Measurements from ENCODE around the gene AUTS2. TPM values are rescaled to one million over a fixed set of nuclear protein-coding genes. Genes with fewer than 3 reads are reported as not detected.

The AUTS2 gene
- total and polyA plus RNA-seq, 2 donors (not counting 1 experiment from before 2014, with no cell fraction given) = 0.60 to 9.1 TPM

DNA sequence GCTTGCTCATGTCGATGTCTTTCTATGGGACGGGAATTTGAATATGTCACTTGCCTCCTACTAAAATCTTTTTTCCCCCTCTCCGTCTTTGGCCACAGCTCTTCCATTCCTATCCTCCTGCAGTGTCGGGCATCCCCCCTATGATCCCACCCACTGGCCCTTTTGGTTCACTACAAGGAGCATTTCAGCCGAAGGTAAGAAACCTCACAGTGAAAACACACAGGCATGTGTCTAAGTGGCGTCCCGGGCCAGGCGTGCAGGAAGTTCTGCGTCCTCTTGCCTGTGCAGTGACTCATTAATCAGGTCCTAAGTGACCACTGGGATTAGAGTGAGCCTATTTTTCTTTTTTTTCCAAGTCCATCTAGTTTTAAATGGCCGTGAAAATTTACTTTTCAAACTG, 1173.2 kb downstream of the AUTS2 start:
- Histone ChIP-seq H3K4me3 (replicated peaks in 1 of 4; ENCODE audit: control extremely low read depth in 1 of 4, insufficient read depth in 1 of 4, low read depth in 3 of 4, low read length in 4 of 4) (no peak overlapping the region), H3K4me2 (ENCODE audit: extremely low read depth, insufficient read depth, low read length) (no peak overlapping the region), H4K20me1 (ENCODE audit: control insufficient read depth, extremely low read depth, insufficient read depth, low read length) (no peaks in the 10 kb centered on the region), H3K4me1 (ENCODE audit: control insufficient read depth, extremely low read depth, insufficient read depth, low read length) (no peaks in the 10 kb centered on the region), H3K9ac (ENCODE audit: insufficient read depth, low read length) (no peak overlapping the region), H3K36me3 (ENCODE audit: control insufficient read depth, insufficient read depth, low read length) (peaks cover 3% of the 10 kb centered on the region), H3K27me3 (ENCODE audit: control insufficient read depth, insufficient read depth, low read length) (no peaks in the 10 kb centered on the region), H2AFZ (ENCODE audit: low read length) (no peak overlapping the region), H3K27ac (ENCODE audit: insufficient read depth, low read length) (no peak overlapping the region), H3K9me3 (ENCODE audit: control insufficient read depth, insufficient read depth, low read depth, low read length) (no peaks in the 10 kb centered on the region), H3K79me2 (ENCODE audit: control insufficient read depth, insufficient read depth, low read length) (no peaks in the 10 kb centered on the region)
- peak in 1 of 2 donors; percentile 14 for DNase-seq (ENCODE audit: low read depth in 2 of 2)
- no peak for TF ChIP-seq CTCF (conservative IDR thresholded peaks at IDR 0.05 in 1 of 2, IDR thresholded peaks at IDR 0.05 in 1 of 2; ENCODE audit: low read depth in 1 of 2, low read length in 2 of 2)
- no peak for TF ChIP-seq EZH2 (IDR thresholded peaks at IDR 0.05; ENCODE audit: low read length, missing control alignments)

GRCh38 chr7:70772891-70773290, 1174.6 kb downstream of the AUTS2 start:
- H4K20me1 ChIP-seq (ENCODE audit: control insufficient read depth, extremely low read depth, insufficient read depth, low read length) = no peaks in the 10 kb centered on the region
- H3K36me3 ChIP-seq (ENCODE audit: control insufficient read depth, insufficient read depth, low read length) = peaks cover 3% of the 10 kb centered on the region
- H3K4me2 ChIP-seq (ENCODE audit: extremely low read depth, insufficient read depth, low read length) = no peak overlapping the region
- no peaks in the 10 kb centered on the region for H3K4me1 ChIP-seq (ENCODE audit: control insufficient read depth, extremely low read depth, insufficient read depth, low read length)
- H3K9me3 ChIP-seq (ENCODE audit: control insufficient read depth, insufficient read depth, low read depth, low read length) = no peaks in the 10 kb centered on the region
- no peak for TF ChIP-seq EZH2 (IDR thresholded peaks at IDR 0.05; ENCODE audit: low read length, missing control alignments)
- TF ChIP-seq CTCF (conservative IDR thresholded peaks at IDR 0.05 in 1 of 2, IDR thresholded peaks at IDR 0.05 in 1 of 2; ENCODE audit: low read depth in 1 of 2, low read length in 2 of 2) = no peak
- H3K9ac ChIP-seq (ENCODE audit: insufficient read depth, low read length) = no peak overlapping the region
- H3K27ac ChIP-seq (ENCODE audit: insufficient read depth, low read length) = no peak overlapping the region
- H3K4me3 ChIP-seq (replicated peaks in 1 of 4; ENCODE audit: control extremely low read depth in 1 of 4, insufficient read depth in 1 of 4, low read depth in 3 of 4, low read length in 4 of 4) = no peak overlapping the region
- no peaks in the 10 kb centered on the region for H3K27me3 ChIP-seq (ENCODE audit: control insufficient read depth, insufficient read depth, low read length)
- no peak for DNase-seq (ENCODE audit: low read depth in 2 of 2)
- no peaks in the 10 kb centered on the region for H3K79me2 ChIP-seq (ENCODE audit: control insufficient read depth, insufficient read depth, low read length)
- H2AFZ ChIP-seq (ENCODE audit: low read length) = no peak overlapping the region

GRCh38 chr7:70773406-70773805, 1175.1 kb downstream of the AUTS2 start:
- Histone ChIP-seq H3K36me3 (ENCODE audit: control insufficient read depth, insufficient read depth, low read length) (peaks cover 3% of the 10 kb centered on the region), H3K9me3 (ENCODE audit: control insufficient read depth, insufficient read depth, low read depth, low read length) (no peaks in the 10 kb centered on the region), H3K27me3 (ENCODE audit: control insufficient read depth, insufficient read depth, low read length) (no peaks in the 10 kb centered on the region), H3K79me2 (ENCODE audit: control insufficient read depth, insufficient read depth, low read length) (no peaks in the 10 kb centered on the region), H2AFZ (ENCODE audit: low read length) (no peak overlapping the region), H3K4me1 (ENCODE audit: control insufficient read depth, extremely low read depth, insufficient read depth, low read length) (no peaks in the 10 kb centered on the region), H3K4me2 (ENCODE audit: extremely low read depth, insufficient read depth, low read length) (no peak overlapping the region), H3K4me3 (replicated peaks in 1 of 4; ENCODE audit: control extremely low read depth in 1 of 4, insufficient read depth in 1 of 4, low read depth in 3 of 4, low read length in 4 of 4) (no peak overlapping the region), H4K20me1 (ENCODE audit: control insufficient read depth, extremely low read depth, insufficient read depth, low read length) (no peaks in the 10 kb centered on the region), H3K27ac (ENCODE audit: insufficient read depth, low read length) (no peak overlapping the region), H3K9ac (ENCODE audit: insufficient read depth, low read length) (no peak overlapping the region)
- no peak for TF ChIP-seq EZH2 (IDR thresholded peaks at IDR 0.05; ENCODE audit: low read length, missing control alignments)
- TF ChIP-seq CTCF (conservative IDR thresholded peaks at IDR 0.05 in 1 of 2, IDR thresholded peaks at IDR 0.05 in 1 of 2; ENCODE audit: low read depth in 1 of 2, low read length in 2 of 2) = no peak
- DNase-seq (ENCODE audit: low read depth in 2 of 2) = no peak
